ENCODE results near the gene MCTP1.

MCTP1 gene

GRCh38 chr5:94983861-94984535 lies 300.9 kb downstream of the MCTP1 start:
- Histone ChIP-seq H3K27me3 (ENCODE audit: insufficient read depth, low read length, poor library complexity, severe bottlenecking) (no peaks in the 10 kb centered on the region), H2AFZ (ENCODE audit: low read length) (no peak overlapping the region), H3F3A (ENCODE audit: low read depth) (no peaks in the 10 kb centered on the region), H3K4me1 (ENCODE audit: insufficient read depth, low read length, poor library complexity, severe bottlenecking) (no peaks in the 10 kb centered on the region), H3K4me3 (ENCODE audit: low read length, poor library complexity, severe bottlenecking) (no peak overlapping the region), H3K9me3 (ENCODE audit: insufficient read depth, low read depth, low read length) (no peaks in the 10 kb centered on the region), H3K36me3 (ENCODE audit: insufficient read depth, low read length) (no peaks in the 10 kb centered on the region), H3K79me2 (ENCODE audit: insufficient read depth, low read length) (no peaks in the 10 kb centered on the region), H3K4me2 (ENCODE audit: low read depth, low read length, poor library complexity, severe bottlenecking) (no peak overlapping the region), H3K9ac (ENCODE audit: low read depth, low read length, poor library complexity, severe bottlenecking) (no peak overlapping the region), H3K9me2 (replicated peaks; ENCODE audit: low read depth, low read length) (no peaks in the 10 kb centered on the region), H4K20me1 (ENCODE audit: insufficient read depth, low read length, poor library complexity, severe bottlenecking) (no peaks in the 10 kb centered on the region)
- no peak for TF ChIP-seq EZH2phosphoT487 (IDR thresholded peaks at IDR 0.05; ENCODE audit: borderline replicate concordance)
- TF ChIP-seq CTCF (conservative IDR thresholded peaks at IDR 0.05; ENCODE audit: low read length) = no peak

GRCh38 chr5:94977437-94977836 lies 307.5 kb downstream of the MCTP1 start:
- Histone ChIP-seq H3K27me3 (ENCODE audit: insufficient read depth, low read length, poor library complexity, severe bottlenecking) (no peaks in the 10 kb centered on the region), H3K9ac (ENCODE audit: low read depth, low read length, poor library complexity, severe bottlenecking) (no peak overlapping the region), H3K36me3 (ENCODE audit: insufficient read depth, low read length) (no peaks in the 10 kb centered on the region), H3K9me2 (replicated peaks; ENCODE audit: low read depth, low read length) (no peaks in the 10 kb centered on the region), H4K20me1 (ENCODE audit: insufficient read depth, low read length, poor library complexity, severe bottlenecking) (no peaks in the 10 kb centered on the region), H3F3A (ENCODE audit: low read depth) (no peaks in the 10 kb centered on the region), H2AFZ (ENCODE audit: low read length) (no peak overlapping the region), H3K4me3 (ENCODE audit: low read length, poor library complexity, severe bottlenecking) (no peak overlapping the region), H3K4me2 (ENCODE audit: low read depth, low read length, poor library complexity, severe bottlenecking) (no peak overlapping the region), H3K4me1 (ENCODE audit: insufficient read depth, low read length, poor library complexity, severe bottlenecking) (no peaks in the 10 kb centered on the region), H3K79me2 (ENCODE audit: insufficient read depth, low read length) (no peaks in the 10 kb centered on the region), H3K9me3 (ENCODE audit: insufficient read depth, low read depth, low read length) (peaks cover 13% of the 10 kb centered on the region)
- TF ChIP-seq EZH2phosphoT487 (IDR thresholded peaks at IDR 0.05; ENCODE audit: borderline replicate concordance) (no peak), CTCF (conservative IDR thresholded peaks at IDR 0.05; ENCODE audit: low read length) (no peak)

- no peaks in the 10 kb centered on the region for H3K36me3 ChIP-seq (ENCODE audit: insufficient read depth, low read length)
- no peak for TF ChIP-seq CTCF (conservative IDR thresholded peaks at IDR 0.05; ENCODE audit: low read length)
- TF ChIP-seq EZH2phosphoT487 (IDR thresholded peaks at IDR 0.05; ENCODE audit: borderline replicate concordance) = no peak
- peaks cover 13% of the 10 kb centered on the region for H3K9me3 ChIP-seq (ENCODE audit: insufficient read depth, low read depth, low read length)
- no peaks in the 10 kb centered on the region for H3K79me2 ChIP-seq (ENCODE audit: insufficient read depth, low read length)
- H3K27me3 ChIP-seq (ENCODE audit: insufficient read depth, low read length, poor library complexity, severe bottlenecking) = no peaks in the 10 kb centered on the region
- no peak overlapping the region for H3K4me3 ChIP-seq (ENCODE audit: low read length, poor library complexity, severe bottlenecking)
- no peak overlapping the region for H3K9ac ChIP-seq (ENCODE audit: low read depth, low read length, poor library complexity, severe bottlenecking)
- no peaks in the 10 kb centered on the region for H3K4me1 ChIP-seq (ENCODE audit: insufficient read depth, low read length, poor library complexity, severe bottlenecking)
- H3K9me2 ChIP-seq (replicated peaks; ENCODE audit: low read depth, low read length) = no peaks in the 10 kb centered on the region
- H3F3A ChIP-seq (ENCODE audit: low read depth) = no peaks in the 10 kb centered on the region
- no peak overlapping the region for H2AFZ ChIP-seq (ENCODE audit: low read length)
- H3K4me2 ChIP-seq (ENCODE audit: low read depth, low read length, poor library complexity, severe bottlenecking) = no peak overlapping the region
- no peaks in the 10 kb centered on the region for H4K20me1 ChIP-seq (ENCODE audit: insufficient read depth, low read length, poor library complexity, severe bottlenecking)
Observed at GRCh38 chr5:94976853-94977252, 308.0 kb downstream of the MCTP1 start.
